Measurements from ENCODE around the gene KIF2A. TPM values are rescaled to one million over a fixed set of nuclear protein-coding genes. Genes with fewer than 3 reads are reported as not detected.
A peak's percentile ranks its signal among the peaks of the same experiment; 100 is the strongest.

Gene KIF2A
- total RNA-seq, 1 donor from 2014 or later: 34.2 TPM

GRCh38 chr5:62348723-62349481 is 42.9 kb downstream of the KIF2A start:
- FAIRE-seq: no peak
- H3K36me3 ChIP-seq (ENCODE audit: control insufficient read depth, insufficient read depth, low read length): peaks cover 1% of the 10 kb centered on the region
- TF ChIP-seq CTCF (IDR thresholded peaks at IDR 0.05; ENCODE audit: insufficient read depth, low read length, severe bottlenecking): no peak
- no peak overlapping the region for H3K4me3 ChIP-seq (ENCODE audit: low read depth, low read length)
- H3K27me3 ChIP-seq (ENCODE audit: control insufficient read depth, insufficient read depth, low read length): no peaks in the 10 kb centered on the region
- DNase-seq (ENCODE audit: low read depth): no peak

- peaks cover 2% of the 10 kb centered on the region for H3K36me3 ChIP-seq (ENCODE audit: control insufficient read depth, insufficient read depth, low read length)
- H3K27me3 ChIP-seq (ENCODE audit: control insufficient read depth, insufficient read depth, low read length): no peaks in the 10 kb centered on the region
- FAIRE-seq (no peak), DNase-seq (ENCODE audit: low read depth) (peak; percentile 67)
- no peak overlapping the region for H3K4me3 ChIP-seq (ENCODE audit: low read depth, low read length)
- peak; percentile 37 for TF ChIP-seq CTCF (IDR thresholded peaks at IDR 0.05; ENCODE audit: insufficient read depth, low read length, severe bottlenecking)
Observed at GRCh38 chr5:62354028-62354874, 48.2 kb downstream of the KIF2A start.

- TF ChIP-seq CTCF (IDR thresholded peaks at IDR 0.05; ENCODE audit: insufficient read depth, low read length, severe bottlenecking): no peak
Observed at GRCh38 chr5:62362701-62363100, 56.7 kb downstream of the KIF2A start.

GRCh38 chr5:62369039-62369438 is 63.0 kb downstream of the KIF2A start:
- no peak overlapping the region for H3K4me3 ChIP-seq (ENCODE audit: low read depth, low read length)
- FAIRE-seq: no peak
- no peak for TF ChIP-seq CTCF (IDR thresholded peaks at IDR 0.05; ENCODE audit: insufficient read depth, low read length, severe bottlenecking)
- H3K36me3 ChIP-seq (ENCODE audit: control insufficient read depth, insufficient read depth, low read length): peaks cover 6% of the 10 kb centered on the region
- DNase-seq (ENCODE audit: low read depth): no peak
- H3K27me3 ChIP-seq (ENCODE audit: control insufficient read depth, insufficient read depth, low read length): no peaks in the 10 kb centered on the region

More at GRCh38 chr5:62362701-62363100, 56.7 kb downstream of the KIF2A start:
- H3K27me3 ChIP-seq (ENCODE audit: control insufficient read depth, insufficient read depth, low read length): no peaks in the 10 kb centered on the region
- DNase-seq (ENCODE audit: low read depth) (no peak), FAIRE-seq (no peak)
- peaks cover 4% of the 10 kb centered on the region for H3K36me3 ChIP-seq (ENCODE audit: control insufficient read depth, insufficient read depth, low read length)
- no peak overlapping the region for H3K4me3 ChIP-seq (ENCODE audit: low read depth, low read length)

- TF ChIP-seq CTCF (IDR thresholded peaks at IDR 0.05; ENCODE audit: insufficient read depth, low read length, severe bottlenecking): no peak
- peaks cover 6% of the 10 kb centered on the region for H3K36me3 ChIP-seq (ENCODE audit: control insufficient read depth, insufficient read depth, low read length)
- H3K4me3 ChIP-seq (ENCODE audit: low read depth, low read length): no peak overlapping the region
- FAIRE-seq (no peak), DNase-seq (ENCODE audit: low read depth) (peak; percentile 12)
- no peaks in the 10 kb centered on the region for H3K27me3 ChIP-seq (ENCODE audit: control insufficient read depth, insufficient read depth, low read length)
Observed at GRCh38 chr5:62371409-62371808, 65.4 kb downstream of the KIF2A start.
